IMR-90 (cell line): ENCODE results near the gene SPATS2L.

Source experiments
- CEBPB ChIP-seq: IDR thresholded peaks from 2 replicates; pipeline ENCODE4 v1.6.1; 2012; ENCODE audit warnings: low read depth, low read length, improper control_type of control experiment
- CHD1 ChIP-seq: IDR thresholded peaks from 2 replicates; pipeline ENCODE4 v1.6.1; 2012; ENCODE audit warnings: low read depth, low read length, improper control_type of control experiment
- CTCF ChIP-seq: conservative IDR thresholded peaks from 2 replicates; pipeline ENCODE4 v1.5.1; 2012; ENCODE audit warnings: mild to moderate bottlenecking, low read depth, low read length, improper control_type of control experiment
- MAZ ChIP-seq: IDR thresholded peaks from 2 replicates; pipeline ENCODE4 v1.6.1; 2012; ENCODE audit warnings: low read depth, mild to moderate bottlenecking, low read length, improper control_type of control experiment, moderate library complexity, borderline replicate concordance
- MXI1 ChIP-seq: IDR thresholded peaks from 2 replicates; pipeline ENCODE4 v1.6.1; 2012; ENCODE audit warnings: low read depth, mild to moderate bottlenecking, low read length, moderate library complexity, borderline replicate concordance
- NFE2L2 ChIP-seq: fragments of 150-350 bp; IDR thresholded peaks from 2 replicates; pipeline ENCODE4 v1.6.1; 2016; ENCODE audit warnings: low read depth, mild to moderate bottlenecking, low read length
- POLR2A ChIP-seq: IDR thresholded peaks from 2 replicates; pipeline ENCODE4 v1.6.1; 2012; ENCODE audit warnings: mild to moderate bottlenecking, low read depth, low read length
- RAD21 ChIP-seq: IDR thresholded peaks from 2 replicates; pipeline ENCODE4 v1.6.1; 2012; ENCODE audit warnings: low read length, improper control_type of control experiment
- SMC3 ChIP-seq: fragments of 150-350 bp; IDR thresholded peaks from 2 replicates; pipeline ENCODE4 v1.6.1; 2016; ENCODE audit warnings: low read depth, mild to moderate bottlenecking, antibody characterized with exemption, low read length, moderate library complexity
- USF2 ChIP-seq: fragments of 150-350 bp; IDR thresholded peaks from 2 replicates; pipeline ENCODE4 v1.6.1; 2017; ENCODE audit warnings: mild to moderate bottlenecking, antibody characterized with exemption, low read length, low read depth

- TF ChIP-seq RAD21 (no peak), MXI1 (no peak), CTCF (no peak), NFE2L2 (no peak), MAZ (no peak), POLR2A (no peak), USF2 (no peak), CHD1 (no peak), SMC3 (no peak), CEBPB (no peak)
These were observed 122.6 kb downstream of the SPATS2L start for GRCh38 chr2:200428961-200429665.
